Epithelial cell of proximal tubule (primary cell): ENCODE data around the gene DLG1. TPM values are rescaled to one million over a fixed set of nuclear protein-coding genes. Genes with fewer than 3 reads are reported as not detected.

ENCODE experiments used
- DNase-seq: peaks from one replicate; pipeline ENCODE4 v3.0.0-alpha.2; 2011; ENCODE audit warnings: low read depth
- H3K4me3 ChIP-seq: 2 replicates; pipeline ENCODE4 v1.5.1; 2011; ENCODE audit warnings: low read depth, mild to moderate bottlenecking, low read length
- total RNA-seq: library from RNA; depleted of rRNA; stranded (reverse); fragments of >200 nt; gene quantifications from 2 replicates; pipeline ENCODE4 v1.2.3, GENCODE V29; 2015
- TF ChIP-seq, protein P1 (sequence below): conservative IDR thresholded peaks from 2 replicates; pipeline ENCODE4 v1.5.1; 2012; ENCODE audit warnings: low read depth, mild to moderate bottlenecking, low read length

Gene DLG1
- total RNA-seq, 1 donor from 2014 or later: 67.6 TPM

DNA sequence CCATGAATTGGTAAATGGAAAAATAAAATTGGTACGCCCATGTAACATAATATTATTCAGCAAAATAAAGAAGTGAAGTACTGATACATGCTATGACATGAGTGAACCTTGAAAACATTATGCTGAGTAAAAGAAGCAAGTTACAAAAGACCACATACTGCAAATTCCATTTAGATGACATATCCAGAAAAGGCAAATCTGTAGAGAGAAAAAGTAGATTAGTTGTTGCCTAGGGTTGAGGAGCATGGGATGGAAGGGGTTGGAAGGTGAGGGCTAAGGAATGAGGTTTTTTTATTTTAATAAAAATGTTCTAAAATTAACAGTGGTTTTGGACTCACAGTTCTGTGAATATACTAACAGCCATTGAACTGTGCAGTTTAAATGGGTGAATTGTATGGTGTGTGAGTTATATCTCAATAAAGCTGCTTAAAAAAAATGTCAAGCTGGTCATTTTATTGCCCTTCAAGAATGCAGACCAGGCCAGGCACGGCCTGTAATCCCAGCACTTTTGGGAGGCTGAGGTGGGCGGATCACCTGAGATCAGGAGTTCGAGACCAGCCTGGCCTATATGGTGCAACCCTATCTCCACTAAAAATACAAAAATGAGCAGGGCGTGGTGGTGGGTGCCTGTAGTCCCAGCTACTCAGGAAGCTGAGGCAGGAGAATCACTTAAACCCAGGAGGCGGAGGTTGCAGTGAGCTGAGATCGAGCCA is 8.1 kb upstream of the DLG1 start:
- TF ChIP-seq, protein P1, sequence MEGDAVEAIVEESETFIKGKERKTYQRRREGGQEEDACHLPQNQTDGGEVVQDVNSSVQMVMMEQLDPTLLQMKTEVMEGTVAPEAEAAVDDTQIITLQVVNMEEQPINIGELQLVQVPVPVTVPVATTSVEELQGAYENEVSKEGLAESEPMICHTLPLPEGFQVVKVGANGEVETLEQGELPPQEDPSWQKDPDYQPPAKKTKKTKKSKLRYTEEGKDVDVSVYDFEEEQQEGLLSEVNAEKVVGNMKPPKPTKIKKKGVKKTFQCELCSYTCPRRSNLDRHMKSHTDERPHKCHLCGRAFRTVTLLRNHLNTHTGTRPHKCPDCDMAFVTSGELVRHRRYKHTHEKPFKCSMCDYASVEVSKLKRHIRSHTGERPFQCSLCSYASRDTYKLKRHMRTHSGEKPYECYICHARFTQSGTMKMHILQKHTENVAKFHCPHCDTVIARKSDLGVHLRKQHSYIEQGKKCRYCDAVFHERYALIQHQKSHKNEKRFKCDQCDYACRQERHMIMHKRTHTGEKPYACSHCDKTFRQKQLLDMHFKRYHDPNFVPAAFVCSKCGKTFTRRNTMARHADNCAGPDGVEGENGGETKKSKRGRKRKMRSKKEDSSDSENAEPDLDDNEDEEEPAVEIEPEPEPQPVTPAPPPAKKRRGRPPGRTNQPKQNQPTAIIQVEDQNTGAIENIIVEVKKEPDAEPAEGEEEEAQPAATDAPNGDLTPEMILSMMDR: no peak
- peak; percentile 80 for DNase-seq
- no peak overlapping the region for H3K4me3 ChIP-seq

DNA sequence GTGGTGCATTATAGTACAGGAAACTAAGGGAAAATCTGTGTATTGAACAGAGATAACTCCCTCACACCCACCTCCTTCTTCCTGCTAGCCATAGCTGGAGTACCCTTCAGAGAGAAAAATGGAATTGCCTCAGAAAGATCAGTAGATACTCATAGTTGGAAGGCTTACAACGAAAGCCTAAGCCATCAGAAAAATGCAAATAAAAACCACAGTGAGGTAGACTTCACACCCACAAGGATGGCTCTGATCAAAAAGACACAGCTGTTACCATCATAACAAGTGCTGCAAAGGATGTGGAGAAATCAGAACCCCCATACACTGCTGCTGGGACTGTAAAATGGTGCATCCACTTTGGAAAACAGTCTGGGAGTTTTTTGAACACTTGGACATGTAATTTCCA is 7.4 kb upstream of the DLG1 start:
- TF ChIP-seq, protein P1: no peak
- H3K4me3 ChIP-seq: no peak overlapping the region
- DNase-seq: no peak

DNA sequence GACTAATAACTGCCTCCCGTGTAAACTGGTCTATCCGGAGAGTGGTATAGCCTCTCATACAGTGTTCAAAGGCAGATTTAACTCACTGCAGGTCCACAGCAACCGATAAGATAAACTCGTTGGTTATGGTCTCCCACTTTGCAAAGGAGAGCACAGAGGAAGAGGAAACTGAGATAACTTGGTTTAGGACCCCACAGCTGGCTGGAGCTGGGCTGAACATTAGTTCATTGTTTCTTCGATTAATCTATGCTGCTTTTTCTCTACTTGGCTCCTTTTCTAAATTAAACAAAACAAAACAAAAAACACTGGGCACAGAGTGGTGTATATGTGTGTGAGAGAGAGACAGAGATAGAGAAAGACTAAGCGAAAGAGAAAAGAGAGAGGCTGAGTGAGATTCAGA is 5.0 kb upstream of the DLG1 start:
- TF ChIP-seq, protein P1: no peak
- DNase-seq: no peak
- H3K4me3 ChIP-seq: no peak overlapping the region

DNA sequence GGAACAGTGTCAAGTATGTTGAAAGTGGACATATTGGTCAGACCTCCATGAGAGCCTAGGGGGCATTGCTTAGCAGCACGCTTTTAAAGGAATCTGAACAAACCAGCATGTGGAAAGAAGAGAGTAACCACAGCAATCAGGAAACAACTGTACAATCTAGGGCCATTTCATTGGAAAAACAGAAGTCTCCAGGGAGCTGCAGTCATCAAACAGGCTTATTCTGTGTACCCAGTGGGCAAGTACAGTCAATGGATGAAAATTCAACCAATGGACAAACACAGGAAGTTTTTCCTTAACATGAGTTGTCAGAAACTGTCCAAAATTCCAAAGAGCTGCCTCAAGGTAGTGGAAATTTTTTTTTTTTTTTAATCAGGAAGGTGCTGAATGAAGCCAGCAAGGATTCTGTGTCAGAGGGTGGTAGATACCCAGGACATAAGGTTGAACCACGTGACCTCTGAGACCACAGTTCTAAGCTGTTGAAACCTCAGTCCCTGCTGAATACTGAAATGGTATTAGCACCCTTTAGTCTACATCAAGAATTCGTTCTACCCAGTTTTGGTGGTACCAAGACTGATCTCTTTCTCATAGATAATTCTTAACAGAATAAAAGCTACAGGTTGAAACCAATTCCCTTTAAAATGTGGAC is 4.4 kb upstream of the DLG1 start:
- DNase-seq: no peak
- TF ChIP-seq, protein P1: no peak
- no peak overlapping the region for H3K4me3 ChIP-seq

DNA sequence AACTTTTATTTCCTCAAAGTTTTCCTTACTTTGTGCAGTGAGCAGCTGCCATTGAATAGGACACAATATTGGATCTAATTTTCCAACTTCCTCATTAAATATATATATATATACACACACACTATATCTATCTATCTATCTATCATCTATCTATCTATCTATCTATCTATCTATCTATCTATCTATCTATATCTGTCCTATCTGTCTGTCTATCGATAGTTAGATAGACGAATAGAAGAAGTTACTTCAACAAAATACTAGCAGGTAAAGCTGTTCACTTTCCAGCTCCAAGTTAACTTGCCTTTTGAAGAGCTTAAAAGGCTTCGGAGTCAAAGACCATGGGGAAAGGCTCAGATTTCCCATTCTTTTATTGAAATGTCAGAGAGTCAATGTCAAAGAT is 3.6 kb upstream of the DLG1 start:
- H3K4me3 ChIP-seq: no peak overlapping the region
- no peak for DNase-seq
- TF ChIP-seq, protein P1: no peak

DNA sequence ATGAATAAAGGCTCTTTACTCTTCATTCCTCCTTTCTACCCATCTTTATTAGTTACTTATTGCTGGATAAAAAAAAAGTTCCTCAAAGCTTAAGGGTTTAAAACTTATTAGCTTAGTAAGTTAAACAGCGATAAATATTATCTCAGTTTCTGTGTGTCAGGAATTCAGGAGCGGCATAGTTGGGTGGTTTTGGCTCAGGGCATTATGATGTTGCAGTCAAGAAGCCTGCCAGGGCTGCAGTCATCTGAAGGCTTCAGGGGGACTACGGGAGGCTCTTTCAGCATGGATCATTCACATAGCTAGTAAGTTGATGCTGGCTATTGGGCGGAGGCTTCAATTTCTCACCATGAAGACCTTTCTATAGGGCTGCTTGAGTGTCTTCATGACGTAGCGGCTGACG is 1.9 kb upstream of the DLG1 start:
- TF ChIP-seq, protein P1: no peak
- H3K4me3 ChIP-seq: peak overlapping the region; percentile 86
- peak; percentile 69 for DNase-seq
